Measurements from ENCODE around the gene DNM1.
"Not testable (repeated sequence)": the region's sequence is repeated elsewhere in the genome, so short reads cannot be mapped to it uniquely, and the experiment has no call there.

The DNM1 gene

GRCh38 chr9:128178806-128179431 is 24.3 kb upstream of the DNM1 start:
- DNase-seq: no peak

GRCh38 chr9:128180001-128180400 is 23.2 kb upstream of the DNM1 start:
- no peak for DNase-seq

GRCh38 chr9:128180447-128180846 is 22.7 kb upstream of the DNM1 start:
- DNase-seq: no peak

GRCh38 chr9:128181480-128181879 is 21.7 kb upstream of the DNM1 start:
- DNase-seq: not testable (repeated sequence)

GRCh38 chr9:128182893-128183588 is 20.1 kb upstream of the DNM1 start:
- no peak for DNase-seq

- DNase-seq: no peak
Measured at GRCh38 chr9:128185979-128186965, 16.9 kb upstream of the DNM1 start.

GRCh38 chr9:128187361-128187760 is 15.8 kb upstream of the DNM1 start:
- no peak for DNase-seq

GRCh38 chr9:128188209-128188608 is 15.0 kb upstream of the DNM1 start:
- no peak for DNase-seq

- no peak for DNase-seq
Measured at GRCh38 chr9:128190013-128190412, 13.2 kb upstream of the DNM1 start.

GRCh38 chr9:128190516-128191405 is 12.4 kb upstream of the DNM1 start:
- DNase-seq: no peak

GRCh38 chr9:128191406-128192046 is 11.7 kb upstream of the DNM1 start, which contains the start of gene CIZ1:
CIZ1 (minus strand) TSS chr9:128191572; CDS start chr9:128190857, 715 bp downstream.
- DNase-seq: peak; percentile 64

- peak; percentile 94 for DNase-seq
Measured at GRCh38 chr9:128192601-128193371, 10.4 kb upstream of the DNM1 start.

- no peak for DNase-seq
Measured at GRCh38 chr9:128193469-128194096, 9.6 kb upstream of the DNM1 start.

GRCh38 chr9:128201441-128202369 is 1.5 kb upstream of the DNM1 start:
- DNase-seq: no peak

- DNase-seq: no peak
Measured at GRCh38 chr9:128202648-128203023, 543 bp upstream of the DNM1 start.

- DNase-seq: no peak
Measured at GRCh38 chr9:128203707-128204551, 750 bp downstream of the DNM1 start.

GRCh38 chr9:128204858-128205257 is 1.7 kb downstream of the DNM1 start:
- DNase-seq: no peak

- no peak for DNase-seq
Measured at GRCh38 chr9:128205296-128205944, 2.2 kb downstream of the DNM1 start.
